KBM-7 (cell line): ENCODE data around the gene SLC22A23.
"Not testable (repeated sequence)": the region's sequence is repeated elsewhere in the genome, so short reads cannot be mapped to it uniquely, and the experiment has no call there.

Source experiments
- DNase-seq: peaks from one replicate; pipeline ENCODE4 v3.0.0-alpha.2; 2015
- in situ Hi-C: fragments of 300-500 bp; cut with MboI; formaldehyde crosslinking; loops from 2 replicates; pipeline ENCODE4 v1.14.3; 2020; ENCODE audit warnings: low sequenced_read_pairs, low pct_unique_long_range_greater_than_20kb, mixed read lengths

Gene SLC22A23

DNA sequence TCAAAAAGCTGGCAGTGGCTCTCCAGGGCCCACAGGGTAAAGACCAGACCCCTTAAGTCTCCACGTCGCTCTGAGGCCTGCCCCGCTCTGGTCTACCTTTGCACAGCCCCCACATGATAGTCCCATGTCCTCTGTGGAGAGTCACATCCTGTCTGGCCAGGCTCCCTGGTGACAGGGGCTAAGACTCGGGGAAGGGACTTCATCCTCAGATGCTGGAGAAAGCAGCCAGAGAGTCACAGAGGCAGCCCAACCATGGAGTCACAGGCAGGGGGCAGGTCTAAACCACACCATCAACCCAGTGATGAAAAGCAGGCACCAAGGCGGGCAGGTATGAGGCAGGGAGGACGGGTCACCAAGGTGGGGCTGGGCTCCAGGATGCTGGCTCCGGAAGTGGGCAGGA, 62.2 kb downstream of the SLC22A23 start:
- in situ Hi-C loops = no loop called here
- no peak for DNase-seq

DNA sequence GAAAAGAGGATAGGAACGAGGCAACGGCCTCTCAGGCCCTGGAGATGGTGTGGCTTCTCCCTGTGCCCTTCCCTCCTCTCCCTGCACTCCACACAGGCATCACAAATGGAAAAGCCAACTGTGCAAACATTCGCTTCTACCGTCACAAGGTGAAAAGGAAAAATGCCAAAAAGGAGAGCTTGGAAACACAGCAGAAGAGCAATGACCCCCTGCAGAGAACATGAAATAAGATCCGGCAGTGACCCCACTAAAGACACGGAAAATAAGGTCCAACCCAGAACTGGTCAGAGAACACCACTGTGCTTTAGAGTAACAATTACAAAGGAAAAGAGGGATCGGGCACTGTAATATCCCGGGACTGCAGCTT, 63.0 kb downstream of the SLC22A23 start:
- in situ Hi-C loops = no loop called here
- no peak for DNase-seq

- in situ Hi-C loops = no loop called here
- no peak for DNase-seq
Observed at GRCh38 chr6:3392930-3393835, 63.7 kb downstream of the SLC22A23 start.

GRCh38 chr6:3391902-3392458, 64.9 kb downstream of the SLC22A23 start:
- in situ Hi-C loops = no loop called here
- DNase-seq = no peak

GRCh38 chr6:3390698-3391097, 66.2 kb downstream of the SLC22A23 start:
- in situ Hi-C loops = no loop called here
- no peak for DNase-seq

- in situ Hi-C loops = no loop called here
- DNase-seq = no peak
Observed at GRCh38 chr6:3389390-3390167, 67.3 kb downstream of the SLC22A23 start.

GRCh38 chr6:3388786-3389185, 68.1 kb downstream of the SLC22A23 start:
- in situ Hi-C loops = no loop called here

DNA sequence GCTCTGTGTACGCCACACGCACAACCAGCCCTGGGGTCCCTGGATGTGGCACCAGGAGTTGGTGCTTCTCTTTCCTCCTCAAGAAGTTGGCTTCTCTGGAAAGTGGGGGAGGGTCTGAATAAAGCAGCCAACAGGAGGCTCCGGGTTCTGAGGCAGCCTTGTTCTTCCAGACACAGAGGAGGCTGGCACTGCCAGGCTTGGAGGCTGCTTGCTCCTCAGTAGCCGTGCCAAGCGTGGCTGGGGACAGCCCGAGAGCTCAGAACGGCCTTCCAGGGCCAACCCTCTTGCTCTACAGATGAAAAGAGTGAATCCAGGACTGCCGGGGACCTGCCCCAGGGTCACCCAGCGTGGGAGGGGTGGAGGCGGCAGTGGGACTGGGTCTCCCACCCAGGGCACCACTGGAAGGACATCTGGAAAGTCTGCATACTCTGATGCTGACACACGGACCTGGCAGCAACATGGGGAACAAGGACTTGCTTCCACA, 70.4 kb downstream of the SLC22A23 start:
- DNase-seq = no peak
- in situ Hi-C loops = no loop called here

More at GRCh38 chr6:3388786-3389185, 68.1 kb downstream of the SLC22A23 start:
- DNase-seq = no peak

DNA sequence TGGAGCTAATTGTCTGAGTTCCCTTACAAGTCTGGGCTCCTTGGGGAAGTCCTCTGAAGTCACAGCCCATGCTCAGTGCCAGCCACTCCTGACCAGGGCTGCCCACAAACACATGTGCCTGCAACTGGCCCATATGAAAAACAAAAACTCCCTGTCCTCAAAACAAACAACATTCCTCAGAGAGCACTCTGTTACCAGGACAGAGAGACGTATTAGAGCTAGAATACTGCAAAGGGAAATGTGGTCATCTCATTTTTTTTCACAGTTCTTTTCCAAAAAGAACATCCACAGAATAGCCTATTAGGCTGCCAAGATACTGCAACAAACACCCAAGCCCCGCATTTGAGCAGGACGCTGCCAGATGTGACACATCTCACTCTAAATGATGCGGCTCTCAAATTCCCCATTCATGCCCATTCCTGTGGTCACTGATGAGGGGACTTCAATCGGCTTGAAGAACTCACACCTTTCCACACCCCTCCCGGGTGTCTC, 71.1 kb downstream of the SLC22A23 start:
- in situ Hi-C loops = no loop called here

GRCh38 chr6:3385181-3385580, 71.7 kb downstream of the SLC22A23 start:
- DNase-seq, in situ Hi-C loops: not testable (repeated sequence)

More for the DNA sequence above, 71.1 kb downstream of the SLC22A23 start:
- no peak for DNase-seq

GRCh38 chr6:3384241-3385143, 72.4 kb downstream of the SLC22A23 start:
- no peak for DNase-seq
- in situ Hi-C loops = no loop called here

- no peak for DNase-seq
- in situ Hi-C loops = no loop called here
Observed at GRCh38 chr6:3383525-3383924, 73.3 kb downstream of the SLC22A23 start.

DNA sequence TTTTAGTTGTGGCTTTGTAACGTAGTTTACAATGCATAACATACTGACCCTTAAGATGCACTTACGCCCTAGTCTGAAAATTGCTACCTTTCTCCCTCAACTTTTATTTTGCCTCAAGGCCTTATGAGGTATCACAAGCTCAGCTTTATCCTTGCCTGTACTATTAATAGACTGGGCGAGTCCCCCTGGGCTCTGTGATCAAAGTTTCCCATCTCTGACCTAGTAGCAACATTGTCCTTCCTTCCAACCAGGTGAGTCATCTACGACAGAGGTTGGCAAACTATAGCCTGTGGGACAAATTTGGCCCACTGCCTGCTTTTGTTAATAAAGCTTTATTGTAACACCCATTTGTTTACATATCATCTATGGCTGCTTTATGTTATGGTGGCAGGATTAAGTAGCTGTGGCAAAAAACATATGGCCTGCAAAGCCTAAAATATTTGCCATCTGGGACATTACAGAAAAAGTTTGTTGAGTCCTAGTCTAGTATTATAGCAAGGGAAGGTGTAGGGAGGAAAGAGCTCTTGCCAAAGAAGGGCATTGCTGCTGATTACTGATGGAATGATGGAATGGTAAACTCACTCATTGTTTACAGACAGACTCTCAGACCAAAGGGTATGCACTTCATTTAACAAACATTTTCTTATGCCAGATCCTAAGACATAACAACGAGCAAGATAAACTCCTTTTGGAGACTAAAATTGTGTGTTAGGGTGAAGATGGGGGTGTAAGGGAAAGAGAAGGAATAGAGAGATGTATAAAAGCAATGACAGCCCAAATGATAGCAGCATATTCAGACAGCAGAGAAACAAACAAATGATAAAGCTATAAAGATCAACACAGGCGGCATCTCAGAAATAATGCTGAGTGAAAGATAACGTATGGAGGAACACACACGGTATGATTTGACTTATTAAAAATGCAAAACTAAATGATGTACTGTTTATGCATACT, 74.2 kb downstream of the SLC22A23 start:
- DNase-seq = no peak
- in situ Hi-C loops = no loop called here

DNA sequence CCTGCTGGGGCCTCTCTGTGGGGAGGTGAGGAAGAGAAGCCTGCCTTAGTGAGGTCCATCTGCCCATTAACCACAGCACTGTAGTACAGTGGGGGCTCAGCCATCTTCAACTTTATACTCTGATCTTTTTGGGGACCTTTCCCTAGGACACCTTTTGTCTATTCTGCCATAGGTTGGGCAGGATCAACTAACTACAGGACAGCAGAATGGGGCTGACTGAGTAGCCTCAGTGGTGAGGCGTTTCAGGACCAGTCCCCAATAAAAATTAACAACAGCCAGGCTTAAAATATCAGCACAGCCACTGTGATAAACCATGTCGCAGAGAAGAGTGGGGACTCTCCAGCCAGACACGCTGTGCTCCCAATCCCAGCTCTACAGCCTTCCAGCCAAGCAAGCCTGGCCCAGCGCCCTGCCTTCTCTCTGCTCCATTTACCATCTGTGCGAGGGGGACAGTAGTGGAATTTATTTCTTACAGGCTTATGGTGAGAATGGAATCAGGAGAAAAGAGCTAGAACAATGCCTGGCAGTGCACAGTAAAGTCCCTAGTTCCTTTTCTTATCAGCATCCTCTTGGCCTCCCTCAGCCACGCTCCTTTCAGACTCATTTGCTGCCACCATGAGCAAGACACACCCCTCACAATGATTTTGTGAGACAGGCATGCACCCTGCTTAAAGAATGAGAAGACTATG, 75.5 kb downstream of the SLC22A23 start:
- in situ Hi-C loops = no loop called here
- no peak for DNase-seq

- no peak for DNase-seq
- in situ Hi-C loops = no loop called here
Observed at GRCh38 chr6:3380344-3381232, 76.3 kb downstream of the SLC22A23 start.

- DNase-seq = no peak
- in situ Hi-C loops = no loop called here
Observed at GRCh38 chr6:3379482-3380060, 77.3 kb downstream of the SLC22A23 start.
